Epithelial cell of prostate (primary cell): ENCODE measurements around the gene IDUA.

Experiments
- DNase-seq: peaks from one replicate; pipeline ENCODE4 v3.0.0-alpha.2; 2011; ENCODE audit warnings: low read depth, low spot score
- H3K27ac ChIP-seq: fragments of 450-650 bp; 2 replicates; pipeline ENCODE4 v1.5.1; 2017; ENCODE audit warnings: mild to moderate bottlenecking

The IDUA gene

DNA sequence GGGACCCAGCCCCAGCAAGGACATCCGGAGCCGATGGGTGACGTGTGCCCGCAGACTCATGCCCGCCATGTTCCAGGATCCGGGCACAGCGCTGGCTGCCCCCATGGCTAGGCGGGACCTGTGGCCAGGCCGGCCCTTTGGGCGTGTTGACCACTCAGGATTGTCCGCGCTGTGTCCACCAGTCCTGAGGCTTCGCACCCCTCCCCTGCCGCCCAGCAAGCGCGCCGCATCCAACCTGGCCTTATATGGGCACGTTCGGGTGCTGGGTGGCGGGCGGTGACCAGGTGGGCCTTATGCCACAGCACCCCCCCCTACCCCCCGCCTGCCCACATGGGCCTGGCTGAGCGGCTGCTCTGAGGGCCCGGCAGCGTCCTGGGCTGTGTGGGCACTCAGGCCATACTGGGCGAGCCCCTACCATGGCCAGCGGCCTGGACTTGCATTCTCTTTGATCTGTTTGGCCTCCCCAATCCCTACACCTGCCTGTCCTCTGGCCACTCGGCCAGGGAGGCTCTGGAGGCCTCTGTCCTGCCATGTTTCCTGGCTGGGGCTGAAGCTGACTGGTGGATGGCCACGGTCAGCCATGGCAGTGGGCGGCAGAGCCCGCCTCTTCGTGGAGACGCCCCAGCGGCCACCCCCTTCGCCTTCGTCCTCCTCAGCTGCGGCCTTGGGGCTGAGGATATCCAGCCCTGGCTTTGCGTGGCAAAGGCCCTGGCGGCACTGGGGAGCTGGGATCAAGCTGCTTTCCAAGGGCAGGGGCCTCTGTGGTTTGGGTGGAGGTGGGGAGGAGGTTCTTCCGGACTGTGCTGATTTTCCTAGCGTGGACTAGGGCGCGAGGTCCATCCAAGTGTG, 26.6 kb downstream of the IDUA start:
- no peak overlapping the region for H3K27ac ChIP-seq
- DNase-seq, result no peak

DNA sequence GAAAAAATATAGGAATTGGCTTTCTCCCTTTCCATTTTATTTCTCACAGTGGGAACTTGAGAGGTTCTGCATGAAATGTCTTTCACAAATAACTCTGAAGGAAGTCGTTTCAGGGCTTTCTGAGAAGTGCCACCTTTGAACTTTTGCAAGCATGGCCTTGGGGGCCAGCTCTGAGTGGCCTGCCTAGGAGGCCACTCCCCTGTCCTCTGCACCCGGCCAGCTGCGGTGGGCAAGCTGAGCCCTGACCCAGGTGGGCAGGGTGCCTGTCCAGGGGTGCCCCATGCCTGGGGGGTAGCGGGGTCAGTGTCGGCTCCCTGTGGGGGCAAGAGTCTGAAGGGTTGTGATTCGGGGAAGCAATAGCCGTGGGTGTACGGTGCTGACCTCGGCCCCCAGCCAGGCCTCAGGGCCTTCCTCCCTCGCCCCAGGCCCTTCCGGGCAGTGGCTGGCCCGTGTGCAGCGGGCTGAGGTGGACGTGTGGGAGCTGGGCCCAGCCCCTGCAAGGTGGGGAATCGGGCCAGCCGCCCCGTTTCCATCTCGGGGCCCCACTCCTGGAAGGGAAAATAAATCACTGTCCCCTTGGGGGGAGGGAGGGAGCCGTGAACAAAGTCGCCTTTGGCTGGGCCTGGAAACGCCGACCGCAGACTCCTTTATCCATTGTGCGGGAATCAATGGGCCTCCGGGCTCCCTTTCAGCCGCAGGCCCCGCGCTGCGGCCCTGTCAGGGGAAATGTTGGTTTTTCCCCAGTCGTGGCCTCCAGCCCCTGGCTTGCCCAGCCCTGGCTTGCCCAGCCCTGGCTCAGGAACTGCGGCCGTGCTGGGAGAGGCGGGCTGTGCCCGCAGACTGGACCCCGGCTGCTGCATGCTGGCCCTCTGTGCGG, 27.7 kb downstream of the IDUA start:
- no peak for DNase-seq
- no peak overlapping the region for H3K27ac ChIP-seq

GRCh38 chr4:1015179-1015578, 28.3 kb downstream of the IDUA start:
- no peak overlapping the region for H3K27ac ChIP-seq
- no peak for DNase-seq

- no peak overlapping the region for H3K27ac ChIP-seq
- DNase-seq, result no peak
Observed at GRCh38 chr4:1015746-1016145, 28.9 kb downstream of the IDUA start.

DNA sequence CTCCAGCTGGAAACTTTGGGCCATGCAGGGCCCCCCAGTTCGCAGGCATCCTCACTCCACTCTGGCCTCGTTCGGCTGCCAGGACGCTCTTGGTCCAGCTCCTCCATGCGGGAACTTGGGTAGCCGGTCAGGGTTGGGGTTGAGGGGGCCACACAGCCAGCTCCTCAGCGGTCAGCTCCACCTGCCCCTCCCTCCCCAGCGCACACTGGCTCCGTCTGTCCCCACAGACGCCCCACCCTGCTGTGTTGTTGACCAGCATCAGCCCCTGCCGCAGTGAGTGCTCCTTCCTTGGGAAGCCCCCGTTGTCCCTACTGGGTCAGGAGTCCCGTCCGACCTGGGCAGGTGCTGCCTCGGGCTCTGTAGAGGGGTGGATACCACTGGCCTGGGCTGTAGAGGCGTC, 30.4 kb downstream of the IDUA start:
- no peak for DNase-seq

DNA sequence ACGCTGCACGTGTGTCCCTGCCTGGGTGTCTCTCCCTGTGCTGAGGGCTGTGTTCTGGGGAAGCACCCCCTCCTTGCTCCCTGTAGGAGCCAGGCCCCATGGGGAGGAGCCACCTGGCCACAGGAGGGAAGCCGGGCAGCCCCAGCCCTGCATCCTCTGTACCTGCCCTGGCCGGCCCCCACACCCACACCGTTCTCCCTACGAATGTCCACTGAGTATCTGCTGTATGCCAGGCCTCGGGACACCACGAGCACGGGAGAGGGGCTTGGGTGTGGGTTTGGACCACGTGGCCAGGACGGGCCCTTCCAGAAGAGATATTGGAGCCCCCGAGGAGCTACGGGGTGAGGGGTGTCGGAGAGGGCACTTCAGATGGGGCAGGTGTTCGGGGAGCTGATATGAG, 30.9 kb downstream of the IDUA start:
- DNase-seq, result no peak

More for the DNA sequence above, 30.4 kb downstream of the IDUA start:
- no peak overlapping the region for H3K27ac ChIP-seq

DNA sequence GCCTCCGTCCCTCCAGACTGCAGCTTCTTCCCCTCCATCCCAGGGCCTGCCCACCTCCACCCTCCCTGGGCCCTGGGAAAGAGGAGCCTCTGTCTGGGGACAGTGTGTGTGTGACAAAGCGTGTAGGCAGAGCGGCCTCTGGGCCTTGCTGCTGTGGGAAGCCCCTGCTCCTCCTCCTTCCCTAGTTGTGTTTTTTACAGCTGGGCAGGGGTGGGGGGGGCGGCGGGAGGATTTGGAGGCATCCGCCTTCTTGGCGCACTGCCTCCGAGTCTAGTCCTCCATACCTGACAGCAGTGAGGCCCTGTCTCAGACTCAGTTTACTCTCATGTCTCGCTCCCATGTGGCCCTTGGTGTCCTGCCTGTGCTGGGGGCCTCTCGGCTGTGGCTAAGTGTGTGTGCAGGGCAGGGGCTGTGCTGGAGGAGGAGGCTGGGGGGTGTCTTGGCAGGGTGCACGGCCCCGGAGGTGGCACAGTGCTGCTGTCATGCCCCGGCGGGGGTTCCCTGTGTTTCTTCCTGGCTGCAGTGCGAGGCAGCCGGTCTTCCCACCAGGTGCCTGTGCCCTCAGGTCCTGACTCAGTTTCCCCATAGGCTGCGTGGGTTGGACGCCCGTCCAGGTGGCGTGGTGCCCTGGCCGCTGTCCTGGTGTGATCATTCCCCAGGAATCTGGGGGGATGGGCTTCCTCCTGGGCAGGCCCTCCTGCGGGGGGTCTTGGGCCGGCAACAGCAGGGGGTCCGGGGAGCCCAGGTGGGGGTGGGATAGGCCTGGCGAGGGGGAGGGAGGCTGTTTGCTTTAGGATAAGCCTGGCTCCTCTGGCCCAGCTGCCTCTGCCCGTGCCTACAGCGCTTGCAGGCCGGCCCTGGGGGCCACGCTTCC, 31.5 kb downstream of the IDUA start:
- H3K27ac ChIP-seq, result no peak overlapping the region
- DNase-seq, result no peak

More for the DNA sequence above, 30.9 kb downstream of the IDUA start:
- no peak overlapping the region for H3K27ac ChIP-seq

DNA sequence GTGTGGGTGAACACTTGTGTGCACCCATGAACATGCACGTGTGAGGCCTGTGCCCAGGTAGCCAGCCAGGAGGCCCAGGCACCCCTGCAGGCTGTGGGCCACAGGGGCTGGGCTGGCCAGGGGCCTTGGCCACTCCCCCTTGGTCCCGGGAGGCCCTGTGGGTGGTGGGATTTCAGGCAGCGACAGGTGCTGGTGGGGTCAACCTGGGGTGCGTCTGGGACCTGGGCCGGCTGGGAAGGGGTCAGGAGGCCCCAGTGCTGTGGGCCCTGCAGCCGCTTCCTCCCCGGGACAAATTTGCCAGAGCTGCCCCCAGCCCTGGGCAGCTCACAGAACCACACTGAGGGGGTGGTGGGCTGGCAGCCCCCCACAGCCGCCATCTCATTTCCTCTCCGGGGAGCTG, 32.5 kb downstream of the IDUA start:
- DNase-seq, result no peak

DNA sequence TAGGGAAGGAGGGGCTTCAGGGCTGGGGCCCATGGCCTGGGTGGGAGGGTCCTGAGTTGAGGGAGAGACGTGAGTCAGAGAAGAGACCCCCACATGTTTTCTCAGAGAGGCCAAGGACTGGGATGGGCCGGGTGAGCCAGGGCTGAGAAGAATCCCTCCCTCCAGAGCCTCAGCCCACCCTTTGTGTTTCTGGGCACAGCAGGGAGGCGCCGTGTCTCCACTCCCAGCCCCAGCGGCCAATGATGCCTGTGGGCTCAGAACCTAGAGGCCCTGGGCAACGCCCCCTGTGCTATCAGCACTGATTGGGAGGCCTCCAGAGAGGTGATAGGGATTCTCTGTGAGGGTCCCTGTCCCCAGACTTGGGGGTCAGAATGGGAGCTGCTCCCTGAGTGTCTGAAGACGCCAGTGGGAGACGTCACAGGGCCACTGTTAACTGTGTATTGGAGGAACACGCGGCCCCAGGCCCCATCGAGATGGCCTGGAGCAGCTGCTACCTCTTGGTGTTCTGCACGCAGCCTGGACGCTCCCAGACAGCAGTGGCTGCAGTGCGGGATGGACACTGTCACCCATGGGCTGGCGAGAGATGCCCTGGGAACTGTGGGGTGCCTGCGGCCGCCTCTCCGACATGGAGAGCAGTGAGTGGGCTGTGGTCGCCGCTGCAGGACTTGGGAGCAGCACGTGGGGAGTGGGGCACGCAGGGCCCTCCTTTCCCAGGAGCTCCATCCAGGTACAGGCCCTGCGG, 33.1 kb downstream of the IDUA start:
- H3K27ac ChIP-seq, result no peak overlapping the region
- DNase-seq, result no peak

More for the DNA sequence above, 32.5 kb downstream of the IDUA start:
- no peak overlapping the region for H3K27ac ChIP-seq

DNA sequence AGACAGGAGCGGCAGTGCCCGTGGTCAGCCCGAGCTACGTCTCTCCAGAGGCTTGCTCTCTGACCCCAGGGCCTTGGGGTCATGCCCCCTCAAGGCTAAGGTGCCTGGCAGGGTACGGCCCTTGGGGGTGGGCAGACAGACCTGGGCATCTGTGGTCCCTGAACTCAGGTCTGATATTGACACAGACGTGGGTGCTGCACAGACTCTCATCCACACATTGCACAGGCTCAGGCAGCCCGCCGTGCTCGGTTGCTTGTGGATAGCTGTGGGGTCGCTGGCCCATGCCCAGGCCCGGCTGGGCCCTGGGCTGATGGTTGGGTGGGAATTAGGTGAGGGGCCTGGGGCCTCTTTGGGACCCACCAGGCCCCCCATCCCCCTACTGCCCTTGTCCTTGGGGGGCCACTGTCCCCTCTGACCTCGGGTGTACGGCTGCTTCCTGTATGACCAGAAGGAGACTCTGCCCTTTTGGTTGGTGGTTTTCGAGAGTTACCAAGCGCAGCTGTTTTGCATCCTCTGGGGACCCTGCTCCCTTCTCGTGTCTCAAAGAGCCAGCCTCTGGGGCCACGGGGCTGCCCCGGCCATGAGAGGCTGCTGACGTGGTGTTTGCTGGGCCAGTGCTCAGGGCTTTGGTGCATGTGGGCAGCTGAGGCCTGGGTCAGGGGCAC, 34.7 kb downstream of the IDUA start:
- DNase-seq, result no peak
- H3K27ac ChIP-seq, result no peak overlapping the region

DNA sequence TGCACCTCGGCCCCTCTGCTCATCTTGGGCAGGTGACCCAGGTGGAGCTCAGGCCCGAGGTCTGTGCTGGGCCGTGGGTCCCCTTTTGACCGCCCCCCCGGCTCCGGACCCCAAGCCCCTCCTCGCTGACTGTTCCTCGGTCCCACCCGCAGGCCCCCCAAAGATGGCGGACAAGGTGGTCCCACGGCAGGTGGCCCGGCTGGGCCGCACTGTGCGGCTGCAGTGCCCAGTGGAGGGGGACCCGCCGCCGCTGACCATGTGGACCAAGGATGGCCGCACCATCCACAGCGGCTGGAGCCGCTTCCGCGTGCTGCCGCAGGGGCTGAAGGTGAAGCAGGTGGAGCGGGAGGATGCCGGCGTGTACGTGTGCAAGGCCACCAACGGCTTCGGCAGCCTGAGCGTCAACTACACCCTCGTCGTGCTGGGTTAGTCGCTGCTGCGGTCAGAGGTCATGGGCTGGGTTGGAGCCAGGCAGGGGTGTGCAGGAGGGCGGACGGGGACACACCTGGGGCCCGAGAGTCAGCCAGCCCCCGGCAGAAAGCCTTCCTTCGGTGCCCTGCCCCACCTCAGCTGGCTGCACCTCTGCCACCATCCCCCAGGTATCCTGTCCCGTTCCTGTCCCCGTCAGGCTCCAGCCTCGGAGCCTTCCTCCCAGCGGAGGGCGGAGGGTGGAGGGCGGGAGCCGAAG, 35.4 kb downstream of the IDUA start:
- DNase-seq, result no peak
- H3K27ac ChIP-seq, result no peak overlapping the region

GRCh38 chr4:1022739-1023066, 35.9 kb downstream of the IDUA start:
- DNase-seq, result no peak
- H3K27ac ChIP-seq, result no peak overlapping the region

DNA sequence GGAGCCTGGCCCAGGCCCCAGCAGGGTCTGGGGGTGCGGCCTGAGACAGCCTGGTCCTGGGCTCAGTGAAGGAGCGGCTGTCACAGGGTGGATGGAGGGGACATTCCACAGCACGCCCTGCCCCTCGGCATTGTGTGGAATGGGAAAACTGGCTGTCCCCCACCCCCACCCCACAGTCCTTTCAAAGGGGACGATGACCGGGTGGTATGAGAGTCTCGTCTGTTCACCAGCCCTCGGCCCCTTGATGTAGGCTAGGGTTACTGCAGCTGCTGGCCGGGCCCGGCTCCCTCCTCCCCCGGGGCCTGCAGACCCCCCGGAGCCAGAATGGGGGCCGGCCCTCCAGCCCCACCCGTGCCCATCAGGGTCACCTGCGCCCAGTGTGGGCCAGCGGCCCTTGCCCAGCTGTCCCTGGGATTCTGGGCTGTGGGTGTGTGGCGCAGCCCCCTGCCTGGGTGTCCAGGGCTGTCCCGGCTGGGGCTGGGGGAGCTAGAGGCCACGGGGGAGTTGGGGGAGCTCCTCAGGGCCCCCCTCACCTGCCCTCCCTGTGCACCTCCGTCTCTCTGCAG, 36.3 kb downstream of the IDUA start:
- no peak overlapping the region for H3K27ac ChIP-seq
- no peak for DNase-seq

DNA sequence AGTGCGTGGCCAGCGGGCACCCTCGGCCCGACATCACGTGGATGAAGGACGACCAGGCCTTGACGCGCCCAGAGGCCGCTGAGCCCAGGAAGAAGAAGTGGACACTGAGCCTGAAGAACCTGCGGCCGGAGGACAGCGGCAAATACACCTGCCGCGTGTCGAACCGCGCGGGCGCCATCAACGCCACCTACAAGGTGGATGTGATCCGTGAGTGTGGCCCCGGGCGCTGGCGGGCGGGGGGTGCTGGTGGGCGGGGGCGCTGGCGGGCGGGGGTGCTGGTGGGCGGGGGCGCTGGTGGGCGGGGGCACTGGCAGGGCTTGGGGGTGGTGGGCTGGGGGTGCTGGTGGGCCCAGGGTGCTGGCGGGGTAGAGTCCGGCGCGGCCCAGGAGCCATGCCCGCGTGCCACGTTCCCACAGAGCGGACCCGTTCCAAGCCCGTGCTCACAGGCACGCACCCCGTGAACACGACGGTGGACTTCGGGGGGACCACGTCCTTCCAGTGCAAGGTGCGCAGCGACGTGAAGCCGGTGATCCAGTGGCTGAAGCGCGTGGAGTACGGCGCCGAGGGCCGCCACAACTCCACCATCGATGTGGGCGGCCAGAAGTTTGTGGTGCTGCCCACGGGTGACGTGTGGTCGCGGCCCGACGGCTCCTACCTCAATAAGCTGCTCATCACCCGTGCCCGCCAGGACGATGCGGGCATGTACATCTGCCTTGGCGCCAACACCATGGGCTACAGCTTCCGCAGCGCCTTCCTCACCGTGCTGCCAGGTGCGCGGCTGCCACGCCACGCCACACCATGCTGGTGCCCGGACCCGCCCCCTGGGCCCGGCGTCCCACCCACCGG, 37.3 kb downstream of the IDUA start:
- no peak for DNase-seq
- H3K27ac ChIP-seq, result no peak overlapping the region

DNA sequence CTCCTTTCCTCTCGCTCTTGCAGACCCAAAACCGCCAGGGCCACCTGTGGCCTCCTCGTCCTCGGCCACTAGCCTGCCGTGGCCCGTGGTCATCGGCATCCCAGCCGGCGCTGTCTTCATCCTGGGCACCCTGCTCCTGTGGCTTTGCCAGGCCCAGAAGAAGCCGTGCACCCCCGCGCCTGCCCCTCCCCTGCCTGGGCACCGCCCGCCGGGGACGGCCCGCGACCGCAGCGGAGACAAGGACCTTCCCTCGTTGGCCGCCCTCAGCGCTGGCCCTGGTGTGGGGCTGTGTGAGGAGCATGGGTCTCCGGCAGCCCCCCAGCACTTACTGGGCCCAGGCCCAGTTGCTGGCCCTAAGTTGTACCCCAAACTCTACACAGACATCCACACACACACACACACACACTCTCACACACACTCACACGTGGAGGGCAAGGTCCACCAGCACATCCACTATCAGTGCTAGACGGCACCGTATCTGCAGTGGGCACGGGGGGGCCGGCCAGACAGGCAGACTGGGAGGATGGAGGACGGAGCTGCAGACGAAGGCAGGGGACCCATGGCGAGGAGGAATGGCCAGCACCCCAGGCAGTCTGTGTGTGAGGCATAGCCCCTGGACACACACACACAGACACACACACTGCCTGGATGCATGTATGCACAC, 38.2 kb downstream of the IDUA start:
- H3K27ac ChIP-seq, result no peak overlapping the region
- DNase-seq, result no peak

DNA sequence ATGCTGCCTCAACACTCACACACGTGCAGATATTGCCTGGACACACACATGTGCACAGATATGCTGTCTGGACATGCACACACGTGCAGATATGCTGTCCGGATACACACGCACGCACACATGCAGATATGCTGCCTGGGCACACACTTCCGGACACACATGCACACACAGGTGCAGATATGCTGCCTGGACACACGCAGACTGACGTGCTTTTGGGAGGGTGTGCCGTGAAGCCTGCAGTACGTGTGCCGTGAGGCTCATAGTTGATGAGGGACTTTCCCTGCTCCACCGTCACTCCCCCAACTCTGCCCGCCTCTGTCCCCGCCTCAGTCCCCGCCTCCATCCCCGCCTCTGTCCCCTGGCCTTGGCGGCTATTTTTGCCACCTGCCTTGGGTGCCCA, 39.3 kb downstream of the IDUA start:
- no peak for DNase-seq
- H3K27ac ChIP-seq, result no peak overlapping the region
